ENCODE measurements around the gene SHANK3. TPM values are rescaled to one million over a fixed set of nuclear protein-coding genes. Genes with fewer than 3 reads are reported as not detected.
"Not testable (repeated sequence)": the region's sequence is repeated elsewhere in the genome, so short reads cannot be mapped to it uniquely, and the experiment has no call there.

SHANK3 gene
- total RNA-seq, 1 donor from 2014 or later = 223 TPM

GRCh38 chr22:50640857-50641647, 31.6 kb upstream of the SHANK3 start:
- H3K4me3 Mint-ChIP-seq (ENCODE audit: unreplicated experiment) = no peak overlapping the region
- no peak for DNase-seq (ENCODE audit: low spot score)
- TF ChIP-seq CTCF (IDR thresholded peaks at IDR 0.05; ENCODE audit: unreplicated experiment) = no peak
- no peak overlapping the region for H3K27ac Mint-ChIP-seq (ENCODE audit: unreplicated experiment)
- H3K27me3 Mint-ChIP-seq (ENCODE audit: unreplicated experiment) = peaks cover 11% of the 10 kb centered on the region
- no peaks in the 10 kb centered on the region for H3K36me3 Mint-ChIP-seq (ENCODE audit: low read depth, unreplicated experiment)
- no peaks in the 10 kb centered on the region for H3K9me3 Mint-ChIP-seq (ENCODE audit: unreplicated experiment)
- H3K4me1 Mint-ChIP-seq (ENCODE audit: unreplicated experiment) = peaks cover 13% of the 10 kb centered on the region

GRCh38 chr22:50641696-50642607, 30.7 kb upstream of the SHANK3 start:
- Mint-ChIP-seq H3K27me3 (ENCODE audit: unreplicated experiment) (peaks cover 11% of the 10 kb centered on the region), H3K27ac (ENCODE audit: unreplicated experiment) (no peak overlapping the region), H3K4me1 (ENCODE audit: unreplicated experiment) (peaks cover 13% of the 10 kb centered on the region), H3K4me3 (ENCODE audit: unreplicated experiment) (no peak overlapping the region), H3K9me3 (ENCODE audit: unreplicated experiment) (no peaks in the 10 kb centered on the region), H3K36me3 (ENCODE audit: low read depth, unreplicated experiment) (no peaks in the 10 kb centered on the region)
- DNase-seq (ENCODE audit: low spot score) = no peak
- TF ChIP-seq CTCF (IDR thresholded peaks at IDR 0.05; ENCODE audit: unreplicated experiment) = no peak

GRCh38 chr22:50643021-50643820, 29.4 kb upstream of the SHANK3 start:
- H3K27ac Mint-ChIP-seq (ENCODE audit: unreplicated experiment); H3K36me3 Mint-ChIP-seq (ENCODE audit: low read depth, unreplicated experiment); DNase-seq (ENCODE audit: low spot score); H3K9me3 Mint-ChIP-seq (ENCODE audit: unreplicated experiment); H3K4me3 Mint-ChIP-seq (ENCODE audit: unreplicated experiment): not testable (repeated sequence)
- peaks cover 11% of the 10 kb centered on the region for H3K27me3 Mint-ChIP-seq (ENCODE audit: unreplicated experiment)
- peaks cover 13% of the 10 kb centered on the region for H3K4me1 Mint-ChIP-seq (ENCODE audit: unreplicated experiment)

- H3K4me1 Mint-ChIP-seq (ENCODE audit: unreplicated experiment) = peaks cover 13% of the 10 kb centered on the region
- H3K27me3 Mint-ChIP-seq (ENCODE audit: unreplicated experiment) = peaks cover 11% of the 10 kb centered on the region
- H3K27ac Mint-ChIP-seq (ENCODE audit: unreplicated experiment); H3K4me3 Mint-ChIP-seq (ENCODE audit: unreplicated experiment); DNase-seq (ENCODE audit: low spot score); H3K36me3 Mint-ChIP-seq (ENCODE audit: low read depth, unreplicated experiment); H3K9me3 Mint-ChIP-seq (ENCODE audit: unreplicated experiment): not testable (repeated sequence)
These were observed 28.9 kb upstream of the SHANK3 start for GRCh38 chr22:50643821-50644101.

- peaks cover 7% of the 10 kb centered on the region for H3K36me3 Mint-ChIP-seq (ENCODE audit: low read depth, unreplicated experiment)
- H3K27ac Mint-ChIP-seq (ENCODE audit: unreplicated experiment) = no peak overlapping the region
- DNase-seq (ENCODE audit: low spot score) = no peak
- H3K4me3 Mint-ChIP-seq (ENCODE audit: unreplicated experiment) = no peak overlapping the region
- H3K27me3 Mint-ChIP-seq (ENCODE audit: unreplicated experiment) = peaks cover 6% of the 10 kb centered on the region
- H3K4me1 Mint-ChIP-seq (ENCODE audit: unreplicated experiment) = peaks cover 18% of the 10 kb centered on the region
- no peak for TF ChIP-seq CTCF (IDR thresholded peaks at IDR 0.05; ENCODE audit: unreplicated experiment)
- H3K9me3 Mint-ChIP-seq (ENCODE audit: unreplicated experiment) = peaks cover 10% of the 10 kb centered on the region
These were observed 19.4 kb upstream of the SHANK3 start for GRCh38 chr22:50653256-50653655.

- not testable (repeated sequence) for DNase-seq (ENCODE audit: low spot score); H3K36me3 Mint-ChIP-seq (ENCODE audit: low read depth, unreplicated experiment); H3K9me3 Mint-ChIP-seq (ENCODE audit: unreplicated experiment); H3K27me3 Mint-ChIP-seq (ENCODE audit: unreplicated experiment); H3K27ac Mint-ChIP-seq (ENCODE audit: unreplicated experiment); H3K4me3 Mint-ChIP-seq (ENCODE audit: unreplicated experiment)
- peaks cover 18% of the 10 kb centered on the region for H3K4me1 Mint-ChIP-seq (ENCODE audit: unreplicated experiment)
These were observed 18.0 kb upstream of the SHANK3 start for GRCh38 chr22:50654664-50655063.
